ENCODE data around the gene SLC26A11. TPM values are rescaled to one million over a fixed set of nuclear protein-coding genes. Genes with fewer than 3 reads are reported as not detected.

Gene SLC26A11
- total RNA-seq, 1 donor: 12.2 TPM

- no peak for DNase-seq (ENCODE audit: low read depth)
- H3K4me3 ChIP-seq (ENCODE audit: low read depth, low read length): no peak overlapping the region
- no peak for TF ChIP-seq CTCF (IDR thresholded peaks at IDR 0.05; ENCODE audit: insufficient read depth, low read length)
Measured at GRCh38 chr17:80214878-80215210, 5.4 kb upstream of the SLC26A11 start.

- H3K4me3 ChIP-seq (ENCODE audit: low read depth, low read length): no peak overlapping the region
- TF ChIP-seq CTCF (IDR thresholded peaks at IDR 0.05; ENCODE audit: insufficient read depth, low read length): no peak
- DNase-seq (ENCODE audit: low read depth): no peak
Measured at GRCh38 chr17:80216473-80217456, 3.5 kb upstream of the SLC26A11 start.

- DNase-seq (ENCODE audit: low read depth): no peak
- no peak overlapping the region for H3K4me3 ChIP-seq (ENCODE audit: low read depth, low read length)
- no peak for TF ChIP-seq CTCF (IDR thresholded peaks at IDR 0.05; ENCODE audit: insufficient read depth, low read length)
Measured at GRCh38 chr17:80217703-80218362, 2.4 kb upstream of the SLC26A11 start.

GRCh38 chr17:80218391-80218790 is 1.8 kb upstream of the SLC26A11 start:
- no peak for DNase-seq (ENCODE audit: low read depth)
- no peak for TF ChIP-seq CTCF (IDR thresholded peaks at IDR 0.05; ENCODE audit: insufficient read depth, low read length)
- H3K4me3 ChIP-seq (ENCODE audit: low read depth, low read length): no peak overlapping the region

- TF ChIP-seq CTCF (IDR thresholded peaks at IDR 0.05; ENCODE audit: insufficient read depth, low read length): no peak
- H3K4me3 ChIP-seq (ENCODE audit: low read depth, low read length): peak overlapping the region; percentile 86
- DNase-seq (ENCODE audit: low read depth): peak; percentile 86
Measured at GRCh38 chr17:80219013-80219762, 1.0 kb upstream of the SLC26A11 start.

GRCh38 chr17:80219763-80220053 is 519 bp upstream of the SLC26A11 start:
- H3K4me3 ChIP-seq (ENCODE audit: low read depth, low read length): peak overlapping the region; percentile 86
- no peak for DNase-seq (ENCODE audit: low read depth)
- no peak for TF ChIP-seq CTCF (IDR thresholded peaks at IDR 0.05; ENCODE audit: insufficient read depth, low read length)
